NAMALWA (cell line): ENCODE measurements around the gene MAN1A2.

Experiments used
- DNase-seq: peaks from one replicate; pipeline ENCODE4 v3.0.0-alpha.2; 2015; ENCODE audit warnings: low spot score

The MAN1A2 gene

GRCh38 chr1:117359561-117360289 lies 7.5 kb upstream of the MAN1A2 start:
- DNase-seq: peak; percentile 14

GRCh38 chr1:117362986-117363385 lies 4.3 kb upstream of the MAN1A2 start:
- DNase-seq: no peak

- no peak for DNase-seq
These were observed 3.6 kb upstream of the MAN1A2 start for GRCh38 chr1:117363571-117364048.

GRCh38 chr1:117364240-117364639 lies 3.0 kb upstream of the MAN1A2 start:
- no peak for DNase-seq

- no peak for DNase-seq
These were observed 1.7 kb upstream of the MAN1A2 start for GRCh38 chr1:117365350-117366176.

GRCh38 chr1:117366177-117367045 lies 838 bp upstream of the MAN1A2 start:
- DNase-seq: peak; percentile 75

- DNase-seq: peak; percentile 84
These were observed 1.2 kb downstream of the MAN1A2 start for GRCh38 chr1:117368116-117369108.

GRCh38 chr1:117370071-117370470 lies 2.8 kb downstream of the MAN1A2 start:
- no peak for DNase-seq

- DNase-seq: no peak
These were observed 3.3 kb downstream of the MAN1A2 start for GRCh38 chr1:117370509-117370908.

- DNase-seq: no peak
These were observed 4.3 kb downstream of the MAN1A2 start for GRCh38 chr1:117371441-117372151.

GRCh38 chr1:117372863-117373412 lies 5.7 kb downstream of the MAN1A2 start:
- DNase-seq: no peak

GRCh38 chr1:117373932-117374331 lies 6.7 kb downstream of the MAN1A2 start:
- DNase-seq: no peak

- DNase-seq: no peak
These were observed 8.1 kb downstream of the MAN1A2 start for GRCh38 chr1:117375327-117375726.

GRCh38 chr1:117387060-117387633 lies 19.9 kb downstream of the MAN1A2 start:
- DNase-seq: no peak

- no peak for DNase-seq
These were observed 21.1 kb downstream of the MAN1A2 start for GRCh38 chr1:117388328-117388727.

- DNase-seq: no peak
These were observed 22.0 kb downstream of the MAN1A2 start for GRCh38 chr1:117389284-117389683.

GRCh38 chr1:117389779-117390178 lies 22.5 kb downstream of the MAN1A2 start:
- no peak for DNase-seq

- no peak for DNase-seq
These were observed 25.5 kb downstream of the MAN1A2 start for GRCh38 chr1:117392771-117393170.

GRCh38 chr1:117396074-117396473 lies 28.8 kb downstream of the MAN1A2 start:
- no peak for DNase-seq

GRCh38 chr1:117396636-117397035 lies 29.4 kb downstream of the MAN1A2 start:
- no peak for DNase-seq
